Adrenal gland (tissue), 12 donors: ENCODE results near the gene CRYGB. TPM values are rescaled to one million over a fixed set of nuclear protein-coding genes. Genes with fewer than 3 reads are reported as not detected.

Experiments used
- DNase-seq, 7 donors: peaks; one replicate each; pipeline ENCODE4 v3.0.0-alpha.2; 2019 to 2020
- H3K27ac ChIP-seq, 5 donors: fragments of 200-600 bp; sonication (generic) in 4 of 5; 1 replicate in 3 of 5; 2 replicates in 2 of 5; pipeline versions ENCODE4 v1.5.1 to v1.8.0; 2016 to 2020; ENCODE audit warnings: mild to moderate bottlenecking in 1 of 5
- H3K27me3 ChIP-seq: fragments of 200-600 bp; 2 replicates; pipeline ENCODE4 v1.8.0; 2021
- H3K36me3 ChIP-seq, 2 donors: fragments of 200-600 bp; replicated peaks in 1 of 2; 1 replicate in 1 of 2; 2 replicates in 1 of 2; pipeline versions ENCODE4 v1.5.1 to v1.8.0; 2018 to 2022
- H3K4me1 ChIP-seq, 2 donors: fragments of 200-600 bp; replicated peaks in 1 of 2; 1 replicate in 1 of 2; 2 replicates in 1 of 2; pipeline versions ENCODE4 v1.5.1 to v1.8.0; 2018 to 2021
- H3K4me3 ChIP-seq, 4 donors: fragments of 200-600 bp; sonication (generic) in 3 of 4; one replicate each; pipeline ENCODE4 v1.5.1; 2016 to 2018
- H3K9me3 ChIP-seq, 3 donors: fragments of 200-600 bp; sonication (generic) in 1 of 3; replicated peaks in 1 of 3; 1 replicate in 2 of 3; 2 replicates in 1 of 3; pipeline versions ENCODE4 v1.5.1 to v1.8.0; 2016 to 2021
- CTCF ChIP-seq, 6 experiments: fragments of 450-650 bp in 4 of 6; fragments of 200-600 bp in 2 of 6; sonication (generic) in 1 of 6; IDR thresholded peaks; 1 replicate in 5 of 6; 2 replicates in 1 of 6; pipeline versions ENCODE4 v1.5.1 to v1.8.0; 2016 to 2021; ENCODE audit warnings: antibody characterized with exemption in 6 of 6, mild to moderate bottlenecking in 2 of 6, moderate library complexity in 1 of 6
- POLR2A ChIP-seq, 2 donors: fragments of 450-650 bp; IDR thresholded peaks; one replicate each; pipeline ENCODE4 v1.6.1; 2017; ENCODE audit warnings: antibody characterized with exemption in 2 of 2, mild to moderate bottlenecking in 2 of 2, moderate library complexity in 1 of 2
- WGBS, 4 donors: extraction: QIAGEN DNeasy Blood & Tissue Kit in 2 of 4; methylation state at CpG; one replicate each; pipeline versions ENCODE4 v1.1.5 to v1.1.7; 2013 to 2017; 5-methylcytosine and 5-hydroxymethylcytosine counted together
- intact Hi-C, 2 donors: fragments of 100-400 bp; cut with DNase I; formaldehyde crosslinking; loops; one replicate each; pipeline versions ENCODE4 v1.14.1 to v1.15.0; 2022 to 2023
- polyA plus RNA-seq, 3 donors: library from polyadenylated mRNA; stranded (reverse); fragments of 200-250 nt in 2 of 3; fragments of 350-450 nt in 1 of 3; fragmentation: Illumina TruSeq in 1 of 3; extraction: RNeasy Lipid Tissue Mini Kit (QIAGEN cat#74804) in 1 of 3; gene quantifications; one replicate each; pipeline ENCODE4 v1.2.3, GENCODE V29; 2013 to 2014
- total RNA-seq, 9 donors: library from RNA; depleted of rRNA in 4 of 9; stranded (reverse); fragments of >200 nt in 4 of 9; fragments of 120-200 nt in 1 of 9; fragmentation: NEBNext Ultra II Directional in 1 of 9; extraction: Animal tissue kit (Norgen Biotek cat#: 25700) in 1 of 9; gene quantifications; one replicate each; pipeline versions ENCODE4 v1.1.0 to v1.2.4, GENCODE V29; 2013 to 2023
- donor health status: healthy with polysubstance abuse.
- donor health status: Bipolar disorder and iron deficiency.
- donor health status: DM: yes; HTN: yes; CAD: no.
- donor health status: DM: no; HTN: no; CAD: no.
- donor health status: DM: no; HTN: no; CAD: no.
- donor health status: DM: yes; HTN: yes; CAD: no.

Gene CRYGB
- total and polyA plus RNA-seq, 12 donors, result not detected

GRCh38 chr2:208150094-208150493 is 4.1 kb upstream of the CRYGB start:
- no peak for DNase-seq
- Histone ChIP-seq H3K9me3 (no peaks in the 10 kb centered on the region), H3K27ac (no peak overlapping the region), H3K36me3 (no peaks in the 10 kb centered on the region), H3K4me1 (no peaks in the 10 kb centered on the region), H3K4me3 (no peak overlapping the region), H3K27me3 (no peaks in the 10 kb centered on the region)
- intact Hi-C loops, result no loop called here
- TF ChIP-seq CTCF (IDR thresholded peaks at IDR 0.05) (no peak), POLR2A (IDR thresholded peaks at IDR 0.05) (no peak)

- H3K36me3 ChIP-seq, result no peaks in the 10 kb centered on the region
- 65 to 86% (median 75%) methylated on average over 2 of the region's 2 CpGs for WGBS, 4 donors
- H3K4me1 ChIP-seq, result no peaks in the 10 kb centered on the region
- DNase-seq, result no peak
- H3K4me3 ChIP-seq, result no peak overlapping the region
- no peaks in the 10 kb centered on the region for H3K27me3 ChIP-seq
- no peaks in the 10 kb centered on the region for H3K9me3 ChIP-seq
- intact Hi-C loops, result no loop called here
- TF ChIP-seq CTCF (IDR thresholded peaks at IDR 0.05) (no peak), POLR2A (IDR thresholded peaks at IDR 0.05) (no peak)
- H3K27ac ChIP-seq, result no peak overlapping the region
Measured at GRCh38 chr2:208148803-208149202, 2.8 kb upstream of the CRYGB start.

- no peak for DNase-seq
- no peaks in the 10 kb centered on the region for H3K27me3 ChIP-seq
- H3K27ac ChIP-seq, result no peak overlapping the region
- H3K9me3 ChIP-seq, result no peaks in the 10 kb centered on the region
- H3K4me3 ChIP-seq, result no peak overlapping the region
- H3K4me1 ChIP-seq, result no peaks in the 10 kb centered on the region
- WGBS, 4 donors, result 84 to 94% (median 88%) methylated on average over 3 of the region's 3 CpGs
- TF ChIP-seq CTCF (IDR thresholded peaks at IDR 0.05), result no peak
- TF ChIP-seq POLR2A (IDR thresholded peaks at IDR 0.05), result no peak
- no peaks in the 10 kb centered on the region for H3K36me3 ChIP-seq
- intact Hi-C loops, result no loop called here
Measured at GRCh38 chr2:208147759-208148158, 1.8 kb upstream of the CRYGB start.

GRCh38 chr2:208147008-208147407 is 1.1 kb upstream of the CRYGB start:
- DNase-seq, result no peak
- H3K9me3 ChIP-seq, result no peaks in the 10 kb centered on the region
- no peaks in the 10 kb centered on the region for H3K36me3 ChIP-seq
- intact Hi-C loops, result no loop called here
- no peaks in the 10 kb centered on the region for H3K4me1 ChIP-seq
- H3K27ac ChIP-seq, result no peak overlapping the region
- TF ChIP-seq POLR2A (IDR thresholded peaks at IDR 0.05), result no peak
- TF ChIP-seq CTCF (IDR thresholded peaks at IDR 0.05), result no peak
- H3K27me3 ChIP-seq, result no peaks in the 10 kb centered on the region
- H3K4me3 ChIP-seq, result no peak overlapping the region
